Hematopoietic multipotent progenitor cell (in vitro differentiated cells): ENCODE measurements around the gene THYN1. TPM values are rescaled to one million over a fixed set of nuclear protein-coding genes. Genes with fewer than 3 reads are reported as not detected.

Experiments used
- DNase-seq, 3 donors: peaks; one replicate each; pipeline ENCODE4 v3.0.0-alpha.2; 2011 to 2015; ENCODE audit warnings: low read depth in 2 of 3, low spot score in 2 of 3
- total RNA-seq: library from RNA; depleted of rRNA; stranded (reverse); fragments of >200 nt; gene quantifications from one replicate; pipeline ENCODE4 v1.2.3, GENCODE V29; 2012

THYN1 gene
- total RNA-seq, 1 donor = 37.4 TPM

DNA sequence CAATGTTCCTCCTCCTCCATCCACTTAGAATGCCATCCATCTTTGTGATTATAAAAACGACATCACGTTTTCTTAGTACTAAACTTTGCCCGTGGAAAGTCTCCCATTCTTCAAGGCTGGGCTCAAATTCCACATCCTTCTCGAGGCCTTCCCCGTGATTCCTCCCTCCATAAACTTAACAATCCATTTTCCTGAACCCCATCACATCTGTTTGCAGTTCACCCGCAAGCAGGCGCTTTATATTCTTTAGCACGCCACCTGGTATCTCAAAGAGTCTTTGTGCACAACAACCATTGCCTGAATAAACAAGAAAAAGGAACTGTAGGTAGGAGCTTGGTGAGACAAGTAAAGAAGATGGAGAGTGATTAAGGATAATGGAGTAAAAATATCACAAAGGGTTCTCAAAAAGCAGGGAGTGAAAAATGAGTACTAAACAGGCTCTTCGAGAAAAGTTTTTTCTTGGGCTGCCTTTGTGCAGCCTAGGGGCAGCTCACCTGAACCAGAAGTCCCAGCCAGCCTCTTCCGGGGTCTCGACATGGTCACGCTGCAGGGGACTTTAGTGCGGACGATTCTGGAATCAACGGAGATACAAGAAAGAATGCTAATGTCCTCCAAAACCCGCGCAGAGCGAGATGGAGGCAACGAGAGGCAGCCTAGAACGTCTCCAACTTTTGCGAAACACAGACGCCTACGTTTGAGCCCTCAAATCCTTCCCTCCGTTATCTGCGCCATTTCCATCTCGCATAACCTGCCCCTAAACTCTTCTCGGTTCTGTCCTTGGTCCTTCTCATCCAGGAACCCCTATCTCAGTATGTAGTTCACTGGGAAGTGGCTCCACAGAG, 585 bp downstream of the THYN1 start:
- DNase-seq = peak in 1 of 3 donors; percentile 12

- DNase-seq = no peak
These were observed 2.5 kb downstream of the THYN1 start for GRCh38 chr11:134250675-134251074.

GRCh38 chr11:134250246-134250645, 2.9 kb downstream of the THYN1 start:
- DNase-seq = no peak

DNA sequence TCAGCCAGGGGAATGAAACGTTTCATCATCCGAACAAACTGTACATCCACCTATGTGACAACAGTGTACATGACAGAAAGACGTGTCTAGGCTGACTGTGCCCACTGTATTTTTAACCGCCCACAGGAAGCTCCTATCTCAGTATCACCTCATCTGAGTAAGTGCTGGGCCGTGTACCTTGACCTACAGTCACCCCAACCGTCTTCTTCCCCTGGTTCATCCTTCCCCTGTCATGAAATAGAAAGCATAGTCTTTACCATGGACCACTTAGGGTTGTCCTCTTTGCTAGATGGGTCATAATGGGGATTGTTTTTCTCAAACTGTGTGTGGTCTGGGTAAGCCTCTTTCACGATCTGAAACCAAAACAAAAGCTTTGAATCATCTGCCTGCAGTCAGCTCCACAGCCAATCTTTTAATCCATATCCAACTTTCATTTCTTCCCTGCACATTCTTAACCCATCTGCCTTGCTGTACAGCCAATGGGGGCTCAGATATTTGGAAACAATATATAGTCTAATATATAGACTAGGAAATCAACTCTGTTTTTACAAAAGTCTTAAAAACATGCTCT, 4.2 kb downstream of the THYN1 start:
- no peak for DNase-seq

- DNase-seq = no peak
These were observed 6.5 kb downstream of the THYN1 start for GRCh38 chr11:134246678-134247077.

DNA sequence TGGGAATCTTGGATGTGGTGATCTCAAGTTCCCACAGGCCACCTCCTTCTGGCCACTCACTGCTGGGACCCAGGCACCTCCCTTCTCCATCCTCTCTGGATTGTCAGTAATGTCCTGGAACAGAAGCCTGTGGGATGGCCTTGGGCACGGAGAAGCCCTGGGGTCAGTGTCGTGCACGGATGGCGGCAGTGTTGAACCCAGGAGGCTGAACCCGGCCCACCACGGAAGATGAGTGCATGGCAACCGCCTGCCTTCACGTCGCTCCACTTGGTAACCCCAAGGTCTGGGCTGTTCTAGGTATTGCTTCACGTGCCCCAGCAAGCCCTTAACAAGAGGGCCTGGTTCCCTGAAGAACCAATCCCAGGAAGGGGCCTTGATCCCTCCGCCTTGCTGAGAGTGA, 7.1 kb downstream of the THYN1 start:
- no peak for DNase-seq

DNA sequence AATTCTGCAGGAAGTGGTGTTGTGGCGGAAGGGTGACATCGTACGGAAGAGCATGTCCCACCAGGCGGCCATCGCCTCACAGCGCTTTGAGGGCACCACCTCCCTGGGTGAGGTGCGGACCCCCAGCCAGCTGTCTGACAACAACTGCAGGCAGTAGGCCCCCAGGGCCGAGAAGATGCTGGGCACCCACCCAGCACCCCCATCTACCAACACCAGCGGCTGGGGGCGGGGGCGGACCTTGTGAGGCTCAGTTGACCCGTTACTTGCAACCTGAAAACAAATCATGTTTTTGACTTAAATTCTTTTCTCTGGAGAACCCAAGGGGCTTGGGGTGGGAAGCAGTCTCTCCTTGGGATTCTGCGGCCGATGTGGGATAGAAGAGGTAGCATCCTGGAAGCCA, 7.7 kb downstream of the THYN1 start:
- no peak for DNase-seq

GRCh38 chr11:134244593-134244992, 8.6 kb downstream of the THYN1 start:
- DNase-seq = peak in 1 of 3 donors; percentile 36

GRCh38 chr11:134243913-134244312, 9.2 kb downstream of the THYN1 start:
- DNase-seq = no peak

DNA sequence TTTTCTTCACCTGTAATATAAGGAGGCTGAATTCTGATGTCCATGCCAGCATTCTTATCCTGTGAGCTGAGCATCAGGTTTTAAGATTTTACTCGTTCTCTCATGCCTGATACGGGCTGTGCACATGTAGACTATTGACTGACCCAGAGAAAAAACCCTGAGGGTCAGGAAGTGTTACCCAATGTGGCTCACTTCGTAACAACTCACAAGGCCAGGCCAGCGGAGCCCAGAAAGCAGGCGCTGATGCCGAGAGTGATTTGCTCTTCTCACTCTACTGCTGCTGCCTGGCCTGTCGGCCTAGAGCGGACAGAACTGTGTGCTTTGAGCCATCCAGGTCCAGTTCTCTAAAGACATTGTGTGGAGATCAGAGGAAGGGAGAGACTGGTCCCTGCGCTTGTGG, 10.8 kb downstream of the THYN1 start:
- no peak for DNase-seq

- no peak for DNase-seq
These were observed 12.6 kb downstream of the THYN1 start for GRCh38 chr11:134240592-134240991.

DNA sequence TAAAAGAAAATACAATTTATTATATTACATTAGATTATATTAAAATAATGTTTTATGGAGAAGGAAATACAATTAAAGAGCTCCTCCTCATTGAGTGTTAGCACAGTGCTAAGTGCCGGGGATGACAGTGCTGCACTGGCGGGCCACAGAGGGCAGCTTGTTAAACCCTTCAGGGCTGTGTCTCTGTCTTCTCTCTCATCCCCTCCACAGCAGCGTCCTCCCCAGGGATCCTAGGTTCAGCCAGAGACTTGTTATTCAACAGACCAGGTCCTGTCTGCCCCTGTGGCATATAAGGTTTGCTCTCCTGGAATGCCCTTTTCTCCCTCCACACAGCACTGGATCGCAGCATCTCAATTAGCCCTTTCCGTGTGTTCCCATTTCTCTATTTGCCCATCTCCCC, 14.2 kb downstream of the THYN1 start:
- DNase-seq = no peak

GRCh38 chr11:134237557-134237922, 15.6 kb downstream of the THYN1 start:
- DNase-seq = no peak

- DNase-seq = no peak
These were observed 16.2 kb downstream of the THYN1 start for GRCh38 chr11:134236834-134237556.

DNA sequence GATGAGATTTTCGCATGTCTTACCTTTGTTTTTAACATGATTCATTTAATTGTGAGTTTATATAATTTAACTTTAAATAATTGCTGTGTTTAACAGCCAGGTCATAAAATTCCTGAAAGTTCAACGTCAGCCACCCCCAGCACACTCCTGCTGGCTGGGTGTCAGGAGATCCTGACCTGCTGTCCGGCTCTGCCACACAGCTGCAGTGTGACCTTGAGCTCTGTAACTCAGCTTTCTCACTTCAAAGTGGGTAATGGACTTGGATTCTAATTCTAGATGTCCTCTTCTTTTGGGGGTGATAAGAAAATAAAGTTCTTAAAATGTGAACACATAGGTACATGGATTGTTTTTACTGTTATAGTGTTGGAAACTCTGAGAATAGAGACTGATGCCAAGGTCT, 17.8 kb downstream of the THYN1 start:
- no peak for DNase-seq

GRCh38 chr11:134233729-134234179, 19.4 kb downstream of the THYN1 start:
- DNase-seq = no peak

DNA sequence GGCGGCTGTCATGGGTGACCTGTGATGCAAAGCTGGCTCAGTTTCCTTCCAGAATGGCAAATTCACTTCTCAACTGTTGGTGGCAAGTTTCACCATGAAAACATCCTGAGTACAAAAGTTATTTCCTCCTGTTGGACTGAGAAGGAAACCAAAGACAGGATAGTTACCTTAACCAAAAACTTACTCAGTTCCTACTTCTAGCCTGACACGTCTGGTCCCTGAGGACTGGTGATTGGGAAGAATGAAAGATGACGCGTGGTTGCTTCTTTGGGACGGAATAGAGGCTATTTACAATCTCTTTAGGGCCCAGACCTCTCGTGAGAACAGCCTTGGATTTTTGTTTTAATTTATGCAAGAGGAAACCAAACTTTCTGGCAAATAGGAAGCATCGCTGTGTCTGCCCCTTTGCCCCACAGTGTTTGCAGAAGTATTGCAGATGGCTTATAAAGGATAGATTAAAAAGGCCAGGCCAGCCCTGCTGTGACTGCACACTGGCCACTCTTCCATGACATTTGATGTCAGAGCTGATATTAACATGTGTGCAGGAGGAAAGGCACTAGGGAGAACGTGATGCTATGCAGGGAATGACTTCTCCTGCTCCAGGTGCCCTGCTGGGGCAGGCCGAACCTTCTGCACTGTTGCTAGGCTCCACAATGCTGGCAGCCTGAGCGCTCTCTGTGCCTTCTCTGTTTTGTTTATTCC, 21.0 kb downstream of the THYN1 start:
- peak in 1 of 3 donors; percentile 40 for DNase-seq

- no peak for DNase-seq
These were observed 22.8 kb downstream of the THYN1 start for GRCh38 chr11:134230339-134230738.

- DNase-seq = no peak
These were observed 23.9 kb downstream of the THYN1 start for GRCh38 chr11:134229126-134229790.

- DNase-seq = no peak
These were observed 24.5 kb downstream of the THYN1 start for GRCh38 chr11:134228625-134229024.
